Left colon (tissue), 2 donors: ENCODE results near the gene MED16. TPM values are rescaled to one million over a fixed set of nuclear protein-coding genes. Genes with fewer than 3 reads are reported as not detected.
"Not testable (repeated sequence)": the region's sequence is repeated elsewhere in the genome, so short reads cannot be mapped to it uniquely, and the experiment has no call there.

Experiments used
- ATAC-seq: fragments of 200-7000 bp; cut with Tn5 transposase; one replicate; pipeline ENCODE4 v1.9.1; 2020; ENCODE audit warnings: mild to moderate bottlenecking, moderate library complexity
- DNase-seq, 2 donors: peaks; one replicate each; pipeline ENCODE4 v3.0.0-alpha.2; 2020
- intact Hi-C, 2 donors: fragments of 100-400 bp; cut with DNase I in 1 of 2; cut with micrococcal nuclease in 1 of 2; formaldehyde crosslinking; loops; one replicate each; pipeline versions ENCODE4 v1.11.2 to v1.14.0; 2022; cut with DNase I, micrococcal nuclease
- total RNA-seq, 2 donors: library from RNA; stranded (reverse); fragmentation: NEBNext Ultra II Directional; extraction: Animal tissue kit (Norgen Biotek cat#: 25700); gene quantifications; one replicate each; pipeline ENCODE4 v1.2.1, GENCODE V29; 2021
- donor health status: DM: no; HTN: no; CAD: no.
- donor health status: DM: yes; HTN: yes; CAD: no.

MED16 gene
- total RNA-seq, 2 donors from 2014 or later = 63.1 to 70.6 TPM

DNA sequence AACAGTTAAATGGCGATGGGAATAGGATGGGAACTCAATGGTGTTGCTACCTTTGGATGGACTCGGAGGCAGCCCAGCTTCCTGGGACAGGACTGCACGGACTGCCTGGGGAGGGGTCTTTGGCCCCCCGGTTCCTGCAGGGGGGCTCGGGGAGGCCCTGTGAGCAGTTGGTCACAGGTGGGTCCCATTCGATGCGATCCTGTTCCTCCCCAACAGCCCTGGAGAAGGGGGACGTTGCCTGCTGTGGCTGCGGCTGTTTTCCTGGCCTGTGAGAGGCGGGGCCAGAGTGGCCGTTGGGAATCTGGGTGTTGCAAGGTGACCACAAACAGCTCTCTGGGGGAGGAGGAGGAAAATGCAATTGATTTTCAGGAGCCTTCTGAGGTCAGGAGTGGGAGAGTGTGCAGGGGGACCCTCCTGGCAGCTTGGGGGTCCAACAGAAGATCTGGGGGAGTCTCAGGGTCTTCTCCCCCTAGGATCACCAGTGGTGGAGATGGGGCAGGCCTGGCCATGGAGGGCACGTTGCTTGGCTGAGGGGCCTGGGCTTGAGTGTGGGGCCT is 69.3 kb downstream of the MED16 start:
- intact Hi-C loops = no loop called here
- ATAC-seq = peak; percentile 66
- DNase-seq = no peak

DNA sequence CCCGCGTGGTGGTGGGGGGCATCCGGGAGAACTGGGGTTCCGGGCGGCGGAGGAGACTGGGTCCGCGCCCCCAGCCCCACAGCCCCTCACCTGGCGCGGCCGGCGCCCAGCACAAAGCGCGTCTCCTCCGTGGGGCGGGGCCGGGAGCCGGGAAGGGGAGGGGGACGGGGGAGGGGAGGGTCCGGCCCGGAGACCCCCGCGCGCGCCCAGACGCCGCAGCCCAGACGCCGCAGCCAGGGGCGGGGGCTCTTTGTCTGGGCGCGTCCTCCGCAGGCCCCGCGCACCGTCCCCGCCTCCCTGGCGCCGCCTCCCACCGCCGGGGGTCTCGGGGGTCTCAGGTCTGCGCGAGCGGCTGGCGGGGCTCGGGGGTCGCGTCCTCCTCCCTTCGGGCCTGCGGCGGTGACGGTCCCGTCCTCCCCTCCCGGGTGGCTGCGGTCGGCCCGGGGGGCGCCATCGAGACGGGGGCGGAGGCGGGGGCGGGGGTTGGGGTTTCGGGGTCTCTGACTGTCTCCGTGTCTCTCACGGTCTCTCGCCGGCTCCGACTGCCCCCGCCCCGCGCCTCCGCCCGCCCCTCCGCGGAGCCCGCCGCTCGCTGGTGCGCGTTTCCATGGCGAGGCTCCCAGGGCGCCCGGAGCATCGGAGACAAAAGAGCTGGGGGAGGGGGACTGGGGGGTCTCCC is 71.0 kb downstream of the MED16 start, which contains the start of gene PLPPR3:
TSS of gene PLPPR3 (minus strand) at position 131 of the 679 bp plus-strand sequence. CDS start 396 bp downstream, outside the sequence.
- intact Hi-C loops = no loop called here
- DNase-seq = no peak
- no peak for ATAC-seq

DNA sequence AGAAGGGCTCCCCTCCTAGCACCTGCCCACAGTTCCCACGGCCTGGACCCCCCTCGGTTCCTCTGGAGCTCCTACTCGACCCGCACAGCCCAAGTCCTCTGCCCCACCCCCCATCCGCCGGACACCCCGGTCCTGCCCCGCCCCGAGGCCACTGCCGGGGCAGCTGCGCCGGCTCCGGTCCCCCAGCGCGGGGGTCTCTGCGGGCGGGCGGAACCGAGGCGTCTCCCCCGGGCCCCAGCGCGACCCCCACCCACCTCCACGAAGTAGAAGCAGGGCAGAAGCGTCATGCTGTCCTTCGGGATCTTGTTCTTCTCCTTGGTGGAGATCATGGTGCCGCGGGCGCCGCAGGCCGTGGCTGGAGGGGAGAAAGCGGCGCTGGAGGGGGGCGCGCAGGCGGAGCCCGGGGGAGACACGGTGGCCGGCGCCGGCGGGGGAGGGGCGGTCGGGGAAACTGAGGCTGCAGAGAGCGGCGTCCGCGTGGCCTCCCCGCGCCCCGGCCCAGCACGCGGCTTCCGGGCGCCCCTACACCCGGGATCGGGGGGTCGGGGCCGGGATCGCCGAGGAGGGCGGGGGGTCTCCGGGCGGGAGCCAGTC is 71.7 kb downstream of the MED16 start:
- DNase-seq (no peak), ATAC-seq (no peak)
- intact Hi-C loops = no loop called here

DNA sequence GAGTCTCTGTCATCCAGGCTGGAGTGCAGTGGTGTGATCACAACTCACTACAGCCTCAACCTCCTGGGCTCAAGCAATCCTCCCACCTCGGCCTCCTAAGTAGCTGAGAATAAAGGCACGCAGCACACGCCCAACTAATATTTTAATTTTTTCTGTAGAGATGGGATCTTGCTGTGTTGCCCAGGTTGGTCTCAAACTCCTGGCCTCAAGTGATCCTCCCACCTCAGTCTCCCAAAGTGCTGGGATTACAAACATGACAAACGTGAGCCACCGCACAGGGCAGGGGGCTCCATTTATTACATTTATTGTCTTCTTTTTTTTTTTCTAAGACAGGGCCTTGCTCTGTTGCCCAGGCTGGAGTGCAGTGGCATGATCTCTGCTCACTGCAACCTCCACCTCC is 72.8 kb downstream of the MED16 start:
- ATAC-seq, intact Hi-C loops, DNase-seq: not testable (repeated sequence)

Other genes starting within 250 kb of the MED16 start
- gene RNF126, start 230.0 kb downstream of the MED16 start, total RNA-seq = 10 to 100 TPM; 60.1 to 73.1 TPM
- gene FSTL3, start 216.8 kb downstream of the MED16 start, total RNA-seq = 1 to 10 TPM; 4.9 to 8.7 TPM
- not detected for gene PRSS57, start 197.7 kb downstream of the MED16 start, total RNA-seq
- gene PALM, start 184.3 kb downstream of the MED16 start, total RNA-seq = 10 to 100 TPM in 1 of 2 donors, 1 to 10 TPM in 1; 8.7 to 11.9 TPM
- gene MISP, start 142.1 kb downstream of the MED16 start, total RNA-seq = 100 to 1,000 TPM; 414 to 461 TPM
- 100 to 1,000 TPM; 253 to 306 TPM for gene PTBP1, start 95.7 kb downstream of the MED16 start, total RNA-seq
- not detected for gene PLPPR3, start 71.2 kb downstream of the MED16 start, total RNA-seq
- gene AZU1, start 65.3 kb downstream of the MED16 start, total RNA-seq = not detected
- not detected for gene PRTN3, start 52.2 kb downstream of the MED16 start, total RNA-seq
- gene ELANE, start 40.9 kb downstream of the MED16 start, total RNA-seq = under 1 TPM in 1 of 2 donors, not detected in 1; 0.81 TPM
- gene CFD, start 33.5 kb downstream of the MED16 start, total RNA-seq = 100 to 1,000 TPM in 1 of 2 donors, 10 to 100 TPM in 1; 57.0 to 136 TPM
- not detected for gene RNU6-9, start 297 bp upstream of the MED16 start, total RNA-seq
- gene R3HDM4, start 20.0 kb upstream of the MED16 start, total RNA-seq = 10 to 100 TPM; 54.6 to 66.4 TPM
- gene KISS1R, start 24.1 kb upstream of the MED16 start, total RNA-seq = not detected
- 10 to 100 TPM; 10.7 to 11.6 TPM for gene ARID3A, start 32.8 kb upstream of the MED16 start, total RNA-seq
- gene WDR18, start 91.2 kb upstream of the MED16 start, total RNA-seq = 10 to 100 TPM; 21.5 to 28.1 TPM
- not detected for gene GRIN3B, start 107.2 kb upstream of the MED16 start, total RNA-seq
- gene TMEM259, start 127.9 kb upstream of the MED16 start, total RNA-seq = 100 to 1,000 TPM; 185 to 224 TPM
- gene RNU6-2, start 128.3 kb upstream of the MED16 start, total RNA-seq = not detected
- 100 to 1,000 TPM in 1 of 2 donors, 10 to 100 TPM in 1; 76.6 to 106 TPM for gene CNN2, start 133.4 kb upstream of the MED16 start, total RNA-seq
- gene ABCA7, start 146.9 kb upstream of the MED16 start, total RNA-seq = 10 to 100 TPM; 23.3 to 35.1 TPM
- 10 to 100 TPM; 37.9 to 47.2 TPM for gene ARHGAP45, start 174.0 kb upstream of the MED16 start, total RNA-seq
- gene POLR2E, start 202.2 kb upstream of the MED16 start, total RNA-seq = 100 to 1,000 TPM; 116 to 141 TPM
- gene GPX4, start 210.8 kb upstream of the MED16 start, total RNA-seq = 100 to 1,000 TPM; 162 to 176 TPM